ENCODE results near the gene FBN2.
"Not testable (repeated sequence)": the region's sequence is repeated elsewhere in the genome, so short reads cannot be mapped to it uniquely, and the experiment has no call there.

Gene FBN2

DNA sequence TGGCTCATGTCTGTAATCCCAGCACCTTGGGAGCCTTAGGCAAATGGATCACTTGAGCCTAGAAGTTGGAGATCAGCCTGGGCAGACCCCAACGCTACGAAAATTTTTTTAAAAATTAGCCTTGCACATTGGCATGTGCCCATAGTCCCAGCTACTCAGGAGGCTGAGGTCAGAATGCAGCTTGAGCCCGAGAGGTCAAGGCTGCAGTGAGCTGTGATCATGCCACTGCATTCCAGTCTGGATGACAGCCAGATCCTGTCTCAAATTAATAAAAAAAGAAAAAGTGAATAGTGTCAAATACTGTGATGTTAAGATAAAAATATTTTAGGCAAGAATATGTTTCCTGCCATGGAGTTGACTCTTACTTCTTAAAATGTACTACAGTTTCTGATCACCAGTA lies 5.3 kb downstream of the FBN2 start:
- no peak for DNase-seq

DNA sequence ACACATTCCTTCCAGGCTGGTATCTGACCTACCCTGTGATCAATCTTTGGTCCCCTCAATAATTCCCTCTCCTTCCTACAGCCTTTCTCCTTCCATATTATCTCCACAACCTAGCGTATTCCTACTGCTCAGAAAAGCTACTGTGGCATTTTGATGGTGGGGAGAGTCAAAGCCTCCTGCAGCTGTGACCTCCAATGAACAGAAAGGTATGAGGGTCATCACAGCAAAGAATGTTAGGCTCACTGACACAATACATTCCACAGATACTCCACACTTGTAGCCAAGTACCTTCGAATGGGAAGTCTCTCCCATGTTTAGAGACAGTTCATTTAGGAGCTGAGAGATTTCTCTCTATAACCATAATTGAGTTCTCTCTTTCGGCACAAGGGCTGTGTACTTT lies 5.9 kb downstream of the FBN2 start:
- DNase-seq = no peak

GRCh38 chr5:128528637-128529255 lies 9.3 kb downstream of the FBN2 start:
- no peak for DNase-seq

GRCh38 chr5:128528126-128528525 lies 9.9 kb downstream of the FBN2 start:
- DNase-seq = no peak

- no peak for DNase-seq
Observed at GRCh38 chr5:128527077-128527476, 11.0 kb downstream of the FBN2 start.

DNA sequence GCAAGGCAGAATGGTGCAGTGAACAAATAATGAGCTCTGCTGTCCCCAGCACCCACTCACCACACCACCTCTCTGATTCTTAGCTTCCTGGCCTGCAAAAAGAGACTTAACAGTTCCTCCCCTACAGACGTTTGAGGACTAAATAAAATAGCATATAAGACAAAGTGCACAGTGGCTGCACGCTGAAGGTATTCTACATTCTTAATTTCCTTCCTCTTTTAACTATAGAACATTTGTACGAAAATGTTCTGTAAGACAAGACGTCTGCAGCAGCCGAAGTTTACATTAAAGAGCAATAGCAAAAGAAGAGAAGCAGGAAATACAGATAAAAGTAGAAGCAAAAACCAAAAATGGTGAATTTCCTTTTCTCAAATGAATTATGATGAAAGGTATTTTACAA lies 15.7 kb downstream of the FBN2 start:
- no peak for DNase-seq

- DNase-seq = no peak
Observed at GRCh38 chr5:128519827-128520226, 18.2 kb downstream of the FBN2 start.

- DNase-seq = no peak
Observed at GRCh38 chr5:128516978-128517377, 21.1 kb downstream of the FBN2 start.

GRCh38 chr5:128513806-128514205 lies 24.2 kb downstream of the FBN2 start:
- no peak for DNase-seq

GRCh38 chr5:128512894-128513293 lies 25.2 kb downstream of the FBN2 start:
- no peak for DNase-seq

- no peak for DNase-seq
Observed at GRCh38 chr5:128506643-128507042, 31.4 kb downstream of the FBN2 start.

DNA sequence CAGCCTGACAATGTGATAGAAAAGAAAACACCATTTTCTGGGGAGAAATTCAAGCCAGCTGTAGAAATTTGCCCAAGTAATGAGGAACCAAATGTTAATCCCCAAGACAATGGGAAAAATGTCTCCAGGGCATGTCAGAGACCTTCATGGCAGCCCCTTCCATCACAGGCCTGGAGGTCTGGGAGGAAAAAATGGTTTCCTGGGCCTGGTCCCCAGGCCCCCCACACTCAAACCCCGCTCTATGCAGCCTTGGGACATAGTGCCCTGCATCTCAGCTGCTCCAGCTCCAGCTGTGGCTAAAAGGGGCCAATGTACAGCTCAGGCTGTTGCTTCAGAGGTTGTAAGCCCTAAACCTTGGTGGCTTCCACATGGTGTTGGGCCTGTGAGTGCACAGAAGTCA lies 34.3 kb downstream of the FBN2 start:
- not testable (repeated sequence) for DNase-seq

DNA sequence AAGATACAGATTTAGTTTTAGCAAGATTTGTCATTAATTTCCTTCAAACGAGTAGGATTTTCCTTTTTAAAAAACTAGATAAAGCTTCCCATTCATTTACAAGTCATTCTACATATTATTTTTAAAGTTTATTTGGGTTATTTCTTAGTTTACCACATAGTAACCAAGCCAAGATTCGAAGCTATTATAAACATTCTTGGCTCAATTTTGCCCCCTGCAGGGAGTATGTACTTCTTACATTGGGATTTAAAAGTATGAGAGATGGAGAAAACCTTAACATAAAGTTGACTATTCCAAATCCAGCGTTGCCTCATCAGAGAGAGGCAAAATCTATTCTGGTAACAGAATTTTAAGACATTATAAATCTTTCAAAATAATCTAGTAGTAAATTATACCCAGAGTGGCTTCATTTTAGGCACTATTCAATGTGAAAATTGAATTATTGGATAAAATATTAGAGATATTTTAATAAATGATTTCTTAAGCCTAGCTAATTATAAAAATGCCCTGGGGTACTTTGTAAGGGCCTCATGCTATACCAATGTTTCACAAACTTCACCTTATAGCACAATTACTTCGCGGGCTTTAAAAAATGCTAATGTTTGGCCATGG lies 39.1 kb downstream of the FBN2 start:
- no peak for DNase-seq

DNA sequence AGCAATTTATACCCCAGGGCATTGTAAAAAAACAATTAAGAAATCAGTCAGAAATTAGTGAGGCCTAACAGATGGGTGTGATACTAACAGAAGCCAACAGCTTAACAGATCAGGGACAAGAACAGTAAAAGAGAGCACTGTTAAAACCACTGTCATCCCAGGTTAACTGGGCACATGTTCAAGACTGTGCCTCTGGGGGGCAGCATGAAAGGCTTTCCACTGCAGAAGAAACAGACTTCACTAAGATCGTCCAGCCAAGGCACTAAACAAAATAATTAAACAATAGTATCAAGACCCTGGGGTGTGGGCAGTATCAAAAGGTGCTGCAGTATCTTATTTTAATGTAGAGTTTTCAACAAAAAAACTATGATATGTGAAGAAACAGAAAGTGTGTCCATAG lies 43.5 kb downstream of the FBN2 start:
- DNase-seq = no peak

DNA sequence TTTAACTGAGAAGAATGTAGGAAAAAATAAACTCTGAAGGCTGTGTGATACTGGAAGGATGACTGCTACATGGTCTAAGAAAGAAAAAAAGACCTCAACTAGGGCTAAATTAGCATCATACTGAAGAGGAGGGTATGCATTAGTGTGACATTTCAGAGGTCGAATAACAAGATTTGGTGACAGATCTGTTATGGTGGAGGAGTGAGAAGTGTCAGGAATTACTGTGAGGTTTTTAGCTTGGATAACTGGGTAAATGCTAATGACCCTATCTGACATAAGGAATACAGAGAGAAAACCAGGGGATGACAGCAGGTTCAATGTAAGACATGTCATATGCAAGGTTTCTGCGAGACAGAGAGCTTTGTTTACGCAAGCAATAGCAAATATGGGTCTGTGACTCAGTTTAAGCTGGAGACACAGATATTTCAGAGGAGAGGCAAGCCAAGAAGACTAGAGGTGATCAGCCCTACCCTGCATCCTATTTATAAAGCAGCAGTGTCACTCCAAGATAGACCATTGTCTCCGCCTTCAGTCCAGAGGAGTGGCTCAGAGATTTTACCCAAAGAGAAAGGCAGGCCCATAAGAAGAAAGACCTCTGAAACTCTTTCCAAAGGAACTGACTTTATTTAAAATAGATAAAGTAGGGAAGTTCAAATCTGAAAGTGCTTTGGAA lies 44.3 kb downstream of the FBN2 start:
- no peak for DNase-seq

DNA sequence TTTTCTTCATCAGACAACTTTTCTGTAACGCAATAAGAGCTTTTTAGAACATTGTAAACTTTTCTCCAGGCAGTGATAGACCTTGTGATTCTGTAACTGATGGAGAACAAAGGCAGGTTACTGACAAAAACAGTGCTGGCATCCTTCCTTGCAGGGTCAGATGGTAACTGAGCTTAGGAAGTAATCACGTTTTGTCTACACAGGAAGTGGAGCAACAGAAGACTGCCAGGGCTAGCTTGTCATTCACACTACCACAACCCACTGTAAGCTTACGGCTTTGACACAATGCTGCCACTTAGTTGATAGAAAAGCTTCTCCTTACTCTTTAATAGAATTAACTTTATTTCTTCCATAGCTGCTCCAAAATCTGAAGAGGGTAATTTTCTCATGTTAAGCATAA lies 46.8 kb downstream of the FBN2 start:
- DNase-seq = no peak

DNA sequence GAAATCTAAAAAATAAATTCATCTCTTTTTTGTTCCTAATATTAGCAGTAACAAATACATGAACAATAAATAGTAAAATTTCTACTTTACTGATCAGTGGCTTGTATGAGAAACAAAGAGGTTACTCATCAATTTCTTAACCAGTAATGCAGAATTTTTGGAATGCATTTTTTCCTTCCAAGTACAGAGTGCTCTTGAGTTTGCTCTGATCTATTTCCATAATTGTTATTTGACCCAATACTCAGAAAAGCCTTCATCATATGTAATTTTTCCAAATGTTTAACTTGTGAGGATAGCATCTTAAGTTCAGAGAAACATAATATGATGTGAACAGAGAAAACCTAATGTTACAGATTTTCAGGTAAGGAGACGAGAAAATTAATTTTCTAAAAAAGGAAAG lies 47.3 kb downstream of the FBN2 start:
- no peak for DNase-seq

- DNase-seq = no peak
Observed at GRCh38 chr5:128487041-128487440, 51.0 kb downstream of the FBN2 start.

DNA sequence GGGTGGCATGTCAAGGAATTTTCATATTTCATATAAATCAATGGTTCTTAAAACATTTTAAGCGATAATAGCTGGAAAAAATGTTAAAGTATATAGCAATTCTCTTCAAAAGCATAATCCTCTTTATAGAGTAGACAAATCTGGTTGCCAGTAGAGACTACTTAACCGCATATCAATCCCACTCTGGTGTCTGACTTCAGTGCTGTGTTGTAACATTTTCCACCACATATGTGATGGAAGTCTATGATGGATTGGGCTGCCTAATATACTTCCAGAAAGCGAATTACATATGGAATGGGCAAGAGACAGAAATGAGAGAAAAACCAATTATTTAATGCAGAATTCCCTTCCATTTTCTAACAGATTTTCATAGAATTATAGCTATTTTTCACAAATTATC lies 54.3 kb downstream of the FBN2 start:
- DNase-seq = no peak

GRCh38 chr5:128480906-128481633 lies 57.0 kb downstream of the FBN2 start:
- DNase-seq = no peak

GRCh38 chr5:128480158-128480557 lies 57.9 kb downstream of the FBN2 start:
- DNase-seq = no peak

GRCh38 chr5:128478386-128479368 lies 59.4 kb downstream of the FBN2 start:
- no peak for DNase-seq

DNA sequence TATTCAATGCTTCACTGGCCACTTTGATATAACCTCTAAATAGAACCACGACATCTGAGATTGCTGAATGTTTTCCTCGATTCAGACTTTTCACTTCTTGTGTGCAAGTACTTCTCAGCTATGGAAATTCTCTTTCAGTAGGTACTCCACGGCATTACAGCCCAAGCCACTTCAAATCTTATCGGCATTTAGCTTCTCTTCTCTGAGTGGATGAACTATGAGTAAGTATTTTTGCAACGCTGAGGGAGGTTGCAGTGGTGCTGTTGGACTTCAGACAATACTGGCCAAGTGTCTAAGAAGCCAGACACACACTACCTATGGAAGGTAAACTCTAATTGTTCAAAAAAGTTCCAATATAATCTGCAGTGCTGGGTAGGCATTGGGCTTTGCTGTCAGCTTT lies 60.1 kb downstream of the FBN2 start:
- DNase-seq = no peak
